ENCODE data around the gene UROC1.

The UROC1 gene

GRCh38 chr3:126452213-126452612, 65.4 kb downstream of the UROC1 start:
- CTCF ChIA-PET = interaction anchor here (0.6 to 1.5 kb wide), 3 partner anchors 13 to 24 kb away, joined by 3 to 4 read pairs (median 3); partner anchors contain the start of gene ZXDC
- POLR2A ChIA-PET = no interaction called here
- no peak for DNase-seq (ENCODE audit: extremely low spot score)
- TF ChIP-seq CTCF (IDR thresholded peaks at IDR 0.05; ENCODE audit: control extremely low read depth, extremely low read depth, low read depth, missing control alignments) = no peak

GRCh38 chr3:126451511-126451910, 66.1 kb downstream of the UROC1 start:
- POLR2A ChIA-PET = no interaction called here
- CTCF ChIA-PET = no interaction called here
- no peak for TF ChIP-seq CTCF (IDR thresholded peaks at IDR 0.05; ENCODE audit: control extremely low read depth, extremely low read depth, low read depth, missing control alignments)
- DNase-seq (ENCODE audit: extremely low spot score) = no peak

- CTCF ChIA-PET = no interaction called here
- POLR2A ChIA-PET = no interaction called here
- no peak for DNase-seq (ENCODE audit: extremely low spot score)
- no peak for TF ChIP-seq CTCF (IDR thresholded peaks at IDR 0.05; ENCODE audit: control extremely low read depth, extremely low read depth, low read depth, missing control alignments)
Observed at GRCh38 chr3:126450744-126451143, 66.8 kb downstream of the UROC1 start.

GRCh38 chr3:126450219-126450618, 67.4 kb downstream of the UROC1 start:
- TF ChIP-seq CTCF (IDR thresholded peaks at IDR 0.05; ENCODE audit: control extremely low read depth, extremely low read depth, low read depth, missing control alignments) = no peak
- ChIA-PET POLR2A (no interaction called here), CTCF (no interaction called here)
- no peak for DNase-seq (ENCODE audit: extremely low spot score)

- POLR2A ChIA-PET = no interaction called here
- no peak for TF ChIP-seq CTCF (IDR thresholded peaks at IDR 0.05; ENCODE audit: control extremely low read depth, extremely low read depth, low read depth, missing control alignments)
- CTCF ChIA-PET = interaction anchor here (1.9 kb wide), 1 partner anchor 17 kb away, joined by 4 read pairs; no protein-coding TSS in a partner anchor
- DNase-seq (ENCODE audit: extremely low spot score) = no peak
Observed at GRCh38 chr3:126449621-126450051, 67.9 kb downstream of the UROC1 start.

- TF ChIP-seq CTCF (IDR thresholded peaks at IDR 0.05; ENCODE audit: control extremely low read depth, extremely low read depth, low read depth, missing control alignments) = no peak
- ChIA-PET CTCF (interaction anchor here (1.9 kb wide), 1 partner anchor 18 kb away, joined by 4 read pairs; no protein-coding TSS in a partner anchor), POLR2A (no interaction called here)
- no peak for DNase-seq (ENCODE audit: extremely low spot score)
Observed at GRCh38 chr3:126448893-126449180, 68.7 kb downstream of the UROC1 start.
